ENCODE data around the gene KCNH1. TPM values are rescaled to one million over a fixed set of nuclear protein-coding genes. Genes with fewer than 3 reads are reported as not detected.

KCNH1 gene
- total and polyA plus RNA-seq, 2 donors from 2014 or later: 0.54 TPM; not detected in 1

DNA sequence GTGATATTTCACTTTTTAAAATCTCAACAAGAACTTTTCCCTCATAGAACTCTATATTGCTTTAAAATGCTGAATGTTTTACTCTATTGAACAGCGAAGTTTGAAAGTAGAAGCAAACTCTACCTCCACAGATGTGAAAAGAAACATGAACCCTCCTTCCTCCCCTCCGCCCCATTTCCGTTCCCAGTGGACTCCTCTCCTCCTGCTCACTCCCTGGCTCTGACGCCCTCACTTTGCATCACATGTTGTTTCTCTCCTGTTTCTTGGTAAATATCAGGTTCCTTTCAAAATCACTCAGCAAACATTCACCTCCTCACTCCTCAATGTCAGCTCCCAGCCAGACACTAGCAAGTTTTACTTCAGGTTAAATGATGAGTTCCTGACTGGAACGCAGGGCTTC, 34.6 kb downstream of the KCNH1 start:
- H3K9ac ChIP-seq (ENCODE audit: low read length in 3 of 3): no peak overlapping the region
- TF ChIP-seq, protein P1, sequence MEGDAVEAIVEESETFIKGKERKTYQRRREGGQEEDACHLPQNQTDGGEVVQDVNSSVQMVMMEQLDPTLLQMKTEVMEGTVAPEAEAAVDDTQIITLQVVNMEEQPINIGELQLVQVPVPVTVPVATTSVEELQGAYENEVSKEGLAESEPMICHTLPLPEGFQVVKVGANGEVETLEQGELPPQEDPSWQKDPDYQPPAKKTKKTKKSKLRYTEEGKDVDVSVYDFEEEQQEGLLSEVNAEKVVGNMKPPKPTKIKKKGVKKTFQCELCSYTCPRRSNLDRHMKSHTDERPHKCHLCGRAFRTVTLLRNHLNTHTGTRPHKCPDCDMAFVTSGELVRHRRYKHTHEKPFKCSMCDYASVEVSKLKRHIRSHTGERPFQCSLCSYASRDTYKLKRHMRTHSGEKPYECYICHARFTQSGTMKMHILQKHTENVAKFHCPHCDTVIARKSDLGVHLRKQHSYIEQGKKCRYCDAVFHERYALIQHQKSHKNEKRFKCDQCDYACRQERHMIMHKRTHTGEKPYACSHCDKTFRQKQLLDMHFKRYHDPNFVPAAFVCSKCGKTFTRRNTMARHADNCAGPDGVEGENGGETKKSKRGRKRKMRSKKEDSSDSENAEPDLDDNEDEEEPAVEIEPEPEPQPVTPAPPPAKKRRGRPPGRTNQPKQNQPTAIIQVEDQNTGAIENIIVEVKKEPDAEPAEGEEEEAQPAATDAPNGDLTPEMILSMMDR (IDR thresholded peaks at IDR 0.05; ENCODE audit: borderline replicate concordance, extremely low read depth, insufficient read depth): no peak
- H3K27me3 ChIP-seq (ENCODE audit: control insufficient read depth, insufficient read depth, low read length): no peaks in the 10 kb centered on the region
- H3K36me3 ChIP-seq (ENCODE audit: control insufficient read depth in 2 of 3, insufficient read depth in 3 of 3, low read length in 3 of 3): no peaks in the 10 kb centered on the region
- no peak for FAIRE-seq
- intact Hi-C loops (cut with DNase I): no loop called here
- peak in 2 of 5 donors; percentile 4 to 16 for DNase-seq
- no peaks in the 10 kb centered on the region for H3K9me3 ChIP-seq (ENCODE audit: control insufficient read depth in 2 of 3, insufficient read depth in 1 of 3, low read length in 3 of 3)
- no peaks in the 10 kb centered on the region for H3K4me1 ChIP-seq (ENCODE audit: control insufficient read depth in 2 of 3, insufficient read depth in 2 of 3, low read depth in 1 of 3, low read length in 3 of 3)
- H3K4me3 ChIP-seq (ENCODE audit: low read length in 3 of 3): no peak overlapping the region
- H3K27ac ChIP-seq (ENCODE audit: low read depth in 2 of 2, low read length in 2 of 2): no peak overlapping the region

DNA sequence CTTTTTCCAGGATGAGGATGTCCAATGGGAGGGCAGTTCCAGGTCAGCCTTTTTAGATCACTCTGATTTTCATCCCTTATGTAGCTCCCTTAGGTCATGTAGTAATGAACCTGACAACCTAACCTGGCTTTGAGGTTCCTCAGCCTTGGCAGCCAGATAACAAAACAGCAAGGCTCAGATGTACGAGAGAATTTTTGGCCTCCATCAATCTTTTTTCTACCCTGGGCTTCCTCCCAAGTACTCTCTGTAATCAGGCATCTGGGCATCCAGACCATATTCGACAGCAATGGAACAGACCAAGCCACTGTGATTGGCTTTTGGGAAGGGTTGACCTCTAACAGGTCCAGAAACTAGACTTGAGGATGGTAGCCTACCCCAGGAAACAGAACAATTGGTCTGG, 38.6 kb downstream of the KCNH1 start:
- intact Hi-C loops (cut with DNase I): no loop called here
- no peaks in the 10 kb centered on the region for H3K36me3 ChIP-seq (ENCODE audit: control insufficient read depth in 2 of 3, insufficient read depth in 3 of 3, low read length in 3 of 3)

DNA sequence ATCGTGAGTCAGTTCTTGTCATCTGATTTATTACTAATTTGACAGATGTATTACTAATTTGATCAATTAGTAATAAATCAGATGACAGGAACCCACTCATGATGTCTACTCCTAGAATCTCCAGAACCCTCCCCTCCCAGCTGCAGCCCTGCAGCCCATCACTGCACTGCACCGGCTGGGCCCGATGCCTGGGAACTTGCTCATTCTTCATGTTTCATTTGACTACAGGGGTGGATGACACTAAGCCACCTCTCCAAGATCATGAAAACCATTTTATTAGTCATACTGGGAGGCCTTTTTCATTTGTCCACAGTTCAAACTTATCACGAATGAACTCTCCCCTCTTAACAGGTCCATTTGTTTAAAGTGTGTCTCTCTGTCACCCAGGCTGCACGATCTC, 41.0 kb downstream of the KCNH1 start:
- TF ChIP-seq, protein P1 (IDR thresholded peaks at IDR 0.05; ENCODE audit: borderline replicate concordance, extremely low read depth, insufficient read depth): no peak
- intact Hi-C loops (cut with DNase I): no loop called here
- Histone ChIP-seq H3K27ac (ENCODE audit: low read depth in 2 of 2, low read length in 2 of 2) (no peak overlapping the region), H3K4me1 (ENCODE audit: control insufficient read depth in 2 of 3, insufficient read depth in 2 of 3, low read depth in 1 of 3, low read length in 3 of 3) (no peaks in the 10 kb centered on the region), H3K9ac (ENCODE audit: low read length in 3 of 3) (no peak overlapping the region), H3K36me3 (ENCODE audit: control insufficient read depth in 2 of 3, insufficient read depth in 3 of 3, low read length in 3 of 3) (no peaks in the 10 kb centered on the region), H3K9me3 (ENCODE audit: control insufficient read depth in 2 of 3, insufficient read depth in 1 of 3, low read length in 3 of 3) (no peaks in the 10 kb centered on the region), H3K27me3 (ENCODE audit: control insufficient read depth, insufficient read depth, low read length) (no peaks in the 10 kb centered on the region), H3K4me3 (ENCODE audit: low read length in 3 of 3) (no peak overlapping the region)
- FAIRE-seq (no peak), DNase-seq (no peak)

More for the DNA sequence above, 38.6 kb downstream of the KCNH1 start:
- FAIRE-seq (no peak), DNase-seq (no peak)
- Histone ChIP-seq H3K4me1 (ENCODE audit: control insufficient read depth in 2 of 3, insufficient read depth in 2 of 3, low read depth in 1 of 3, low read length in 3 of 3) (no peaks in the 10 kb centered on the region), H3K27ac (ENCODE audit: low read depth in 2 of 2, low read length in 2 of 2) (no peak overlapping the region), H3K9ac (ENCODE audit: low read length in 3 of 3) (no peak overlapping the region), H3K27me3 (ENCODE audit: control insufficient read depth, insufficient read depth, low read length) (no peaks in the 10 kb centered on the region), H3K9me3 (ENCODE audit: control insufficient read depth in 2 of 3, insufficient read depth in 1 of 3, low read length in 3 of 3) (no peaks in the 10 kb centered on the region), H3K4me3 (ENCODE audit: low read length in 3 of 3) (no peak overlapping the region)
- TF ChIP-seq, protein P1 (IDR thresholded peaks at IDR 0.05; ENCODE audit: borderline replicate concordance, extremely low read depth, insufficient read depth): no peak

DNA sequence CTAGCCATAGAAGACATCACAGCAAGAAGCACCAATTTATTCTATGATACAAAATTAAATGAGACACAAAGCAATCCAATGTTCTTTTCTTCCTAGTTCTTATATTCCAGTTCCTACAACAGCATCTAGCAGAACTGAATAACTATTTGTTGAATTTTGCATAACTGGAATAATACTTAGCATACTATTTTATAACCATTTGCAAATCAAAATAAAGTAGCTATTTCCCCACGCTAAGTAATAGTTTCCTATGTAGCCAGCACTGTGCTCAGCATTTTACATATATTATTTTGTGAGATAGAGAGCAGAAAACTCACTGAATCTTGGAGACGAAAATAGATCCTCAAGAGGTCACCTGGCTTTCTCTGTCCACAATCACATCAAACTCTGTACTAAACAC, 42.1 kb downstream of the KCNH1 start:
- FAIRE-seq (no peak), DNase-seq (no peak)
- H3K27me3 ChIP-seq (ENCODE audit: control insufficient read depth, insufficient read depth, low read length): no peaks in the 10 kb centered on the region
- TF ChIP-seq, protein P1 (IDR thresholded peaks at IDR 0.05; ENCODE audit: borderline replicate concordance, extremely low read depth, insufficient read depth): no peak
- no peaks in the 10 kb centered on the region for H3K36me3 ChIP-seq (ENCODE audit: control insufficient read depth in 2 of 3, insufficient read depth in 3 of 3, low read length in 3 of 3)
- H3K9ac ChIP-seq (ENCODE audit: low read length in 3 of 3): no peak overlapping the region
- no peak overlapping the region for H3K4me3 ChIP-seq (ENCODE audit: low read length in 3 of 3)
- no peaks in the 10 kb centered on the region for H3K9me3 ChIP-seq (ENCODE audit: control insufficient read depth in 2 of 3, insufficient read depth in 1 of 3, low read length in 3 of 3)
- no peaks in the 10 kb centered on the region for H3K4me1 ChIP-seq (ENCODE audit: control insufficient read depth in 2 of 3, insufficient read depth in 2 of 3, low read depth in 1 of 3, low read length in 3 of 3)
- intact Hi-C loops (cut with DNase I): no loop called here
- H3K27ac ChIP-seq (ENCODE audit: low read depth in 2 of 2, low read length in 2 of 2): no peak overlapping the region

Measured in kidney (tissue), 14 donors.